ENCODE data around the gene EPHB1.

Gene EPHB1

GRCh38 chr3:135237371-135238143, 442.5 kb downstream of the EPHB1 start:
- Histone ChIP-seq H3K36me3 (ENCODE audit: control insufficient read depth, low read depth, low read length) (no peaks in the 10 kb centered on the region), H3K9ac (ENCODE audit: low read length) (no peak overlapping the region), H3K27ac (ENCODE audit: low read length) (no peak overlapping the region), H3K4me1 (ENCODE audit: control insufficient read depth, low read depth, low read length) (peaks cover 9% of the 10 kb centered on the region), H3K27me3 (ENCODE audit: control insufficient read depth, insufficient read depth, low read length) (no peaks in the 10 kb centered on the region), H3K4me3 (ENCODE audit: low read length) (no peak overlapping the region), H3K9me3 (ENCODE audit: control insufficient read depth, low read depth, low read length) (no peaks in the 10 kb centered on the region)

DNA sequence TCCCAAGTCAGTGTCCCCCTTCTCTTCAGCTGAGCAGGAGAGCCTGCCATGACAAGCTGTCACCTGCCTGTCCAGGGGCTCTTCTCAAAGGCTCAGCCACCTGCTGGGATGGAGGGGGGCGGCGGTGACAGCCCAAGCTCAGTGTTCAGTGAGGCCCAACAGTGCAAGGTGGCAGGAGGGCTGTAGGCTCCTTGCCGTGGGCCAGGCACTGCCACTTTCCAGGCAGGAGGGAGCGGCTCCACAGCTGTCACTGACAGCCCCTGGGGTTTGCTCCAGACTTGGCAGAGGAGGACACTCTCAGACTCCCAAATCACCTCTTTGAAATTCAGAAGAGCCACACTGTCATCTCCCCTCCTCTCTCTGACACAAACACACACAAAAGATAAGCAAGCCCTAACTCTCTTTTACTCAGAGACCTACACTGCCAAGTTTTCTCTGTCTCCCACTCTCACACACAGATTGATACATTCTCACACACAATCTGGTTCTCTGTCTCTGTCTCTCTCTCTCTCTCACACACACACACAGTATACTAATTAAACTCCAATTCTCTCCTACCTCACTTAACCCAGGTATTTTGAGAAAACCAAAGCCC, 443.3 kb downstream of the EPHB1 start:
- Histone ChIP-seq H3K27me3 (ENCODE audit: control insufficient read depth, insufficient read depth, low read length) (no peaks in the 10 kb centered on the region), H3K9me3 (ENCODE audit: control insufficient read depth, low read depth, low read length) (no peaks in the 10 kb centered on the region)

GRCh38 chr3:135238871-135239614, 444.0 kb downstream of the EPHB1 start:
- peaks cover 9% of the 10 kb centered on the region for H3K4me1 ChIP-seq (ENCODE audit: control insufficient read depth, low read depth, low read length)
- no peak overlapping the region for H3K9ac ChIP-seq (ENCODE audit: low read length)
- H3K4me3 ChIP-seq (ENCODE audit: low read length) = no peak overlapping the region
- H3K36me3 ChIP-seq (ENCODE audit: control insufficient read depth, low read depth, low read length) = no peaks in the 10 kb centered on the region
- no peaks in the 10 kb centered on the region for H3K27me3 ChIP-seq (ENCODE audit: control insufficient read depth, insufficient read depth, low read length)
- H3K9me3 ChIP-seq (ENCODE audit: control insufficient read depth, low read depth, low read length) = no peaks in the 10 kb centered on the region
- no peak overlapping the region for H3K27ac ChIP-seq (ENCODE audit: low read length)

More for the DNA sequence above, 443.3 kb downstream of the EPHB1 start:
- peaks cover 9% of the 10 kb centered on the region for H3K4me1 ChIP-seq (ENCODE audit: control insufficient read depth, low read depth, low read length)
- H3K27ac ChIP-seq (ENCODE audit: low read length) = no peak overlapping the region
- H3K36me3 ChIP-seq (ENCODE audit: control insufficient read depth, low read depth, low read length) = no peaks in the 10 kb centered on the region
- H3K4me3 ChIP-seq (ENCODE audit: low read length) = no peak overlapping the region
- no peak overlapping the region for H3K9ac ChIP-seq (ENCODE audit: low read length)

- Histone ChIP-seq H3K9me3 (ENCODE audit: control insufficient read depth, low read depth, low read length) (no peaks in the 10 kb centered on the region), H3K36me3 (ENCODE audit: control insufficient read depth, low read depth, low read length) (no peaks in the 10 kb centered on the region), H3K27me3 (ENCODE audit: control insufficient read depth, insufficient read depth, low read length) (no peaks in the 10 kb centered on the region), H3K4me3 (ENCODE audit: low read length) (no peak overlapping the region), H3K4me1 (ENCODE audit: control insufficient read depth, low read depth, low read length) (peaks cover 9% of the 10 kb centered on the region), H3K27ac (ENCODE audit: low read length) (no peak overlapping the region), H3K9ac (ENCODE audit: low read length) (no peak overlapping the region)
Observed at GRCh38 chr3:135239615-135239884, 444.5 kb downstream of the EPHB1 start.

GRCh38 chr3:135240426-135240825, 445.4 kb downstream of the EPHB1 start:
- Histone ChIP-seq H3K4me3 (ENCODE audit: low read length) (no peak overlapping the region), H3K4me1 (ENCODE audit: control insufficient read depth, low read depth, low read length) (peaks cover 9% of the 10 kb centered on the region)

GRCh38 chr3:135242285-135242684, 447.2 kb downstream of the EPHB1 start:
- Histone ChIP-seq H3K4me1 (ENCODE audit: control insufficient read depth, low read depth, low read length) (peaks cover 9% of the 10 kb centered on the region), H3K9me3 (ENCODE audit: control insufficient read depth, low read depth, low read length) (no peaks in the 10 kb centered on the region), H3K27ac (ENCODE audit: low read length) (no peak overlapping the region), H3K36me3 (ENCODE audit: control insufficient read depth, low read depth, low read length) (no peaks in the 10 kb centered on the region), H3K9ac (ENCODE audit: low read length) (no peak overlapping the region), H3K4me3 (ENCODE audit: low read length) (no peak overlapping the region), H3K27me3 (ENCODE audit: control insufficient read depth, insufficient read depth, low read length) (no peaks in the 10 kb centered on the region)

More at GRCh38 chr3:135240426-135240825, 445.4 kb downstream of the EPHB1 start:
- Histone ChIP-seq H3K27ac (ENCODE audit: low read length) (no peak overlapping the region), H3K27me3 (ENCODE audit: control insufficient read depth, insufficient read depth, low read length) (no peaks in the 10 kb centered on the region), H3K9ac (ENCODE audit: low read length) (no peak overlapping the region), H3K36me3 (ENCODE audit: control insufficient read depth, low read depth, low read length) (no peaks in the 10 kb centered on the region), H3K9me3 (ENCODE audit: control insufficient read depth, low read depth, low read length) (no peaks in the 10 kb centered on the region)

GRCh38 chr3:135243616-135244015, 448.6 kb downstream of the EPHB1 start:
- Histone ChIP-seq H3K4me3 (ENCODE audit: low read length) (no peak overlapping the region), H3K36me3 (ENCODE audit: control insufficient read depth, low read depth, low read length) (no peaks in the 10 kb centered on the region), H3K27ac (ENCODE audit: low read length) (no peak overlapping the region), H3K9me3 (ENCODE audit: control insufficient read depth, low read depth, low read length) (no peaks in the 10 kb centered on the region), H3K4me1 (ENCODE audit: control insufficient read depth, low read depth, low read length) (peaks cover 6% of the 10 kb centered on the region), H3K27me3 (ENCODE audit: control insufficient read depth, insufficient read depth, low read length) (no peaks in the 10 kb centered on the region), H3K9ac (ENCODE audit: low read length) (no peak overlapping the region)

DNA sequence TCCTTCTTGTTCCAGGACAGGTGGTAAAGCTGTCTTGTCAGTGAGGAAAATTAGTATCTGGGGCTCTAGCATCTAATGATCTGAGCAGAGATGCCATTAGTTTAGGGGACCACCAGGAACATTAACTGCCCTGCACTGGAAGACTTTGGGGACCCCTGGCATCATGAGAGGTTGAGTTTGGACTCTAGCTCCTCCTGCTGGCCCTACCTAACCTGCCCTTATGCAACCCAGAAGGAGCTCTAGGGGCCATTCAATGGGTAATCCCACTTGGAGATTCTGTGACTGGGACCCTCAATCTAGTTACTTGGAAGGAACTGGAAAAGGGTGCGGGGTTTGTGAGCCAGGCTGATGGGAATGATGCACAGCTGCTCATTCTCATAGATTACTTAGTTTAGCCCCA, 451.0 kb downstream of the EPHB1 start:
- no peaks in the 10 kb centered on the region for H3K27me3 ChIP-seq (ENCODE audit: control insufficient read depth, insufficient read depth, low read length)
- peaks cover 6% of the 10 kb centered on the region for H3K4me1 ChIP-seq (ENCODE audit: control insufficient read depth, low read depth, low read length)
- no peaks in the 10 kb centered on the region for H3K36me3 ChIP-seq (ENCODE audit: control insufficient read depth, low read depth, low read length)

GRCh38 chr3:135248213-135248612, 453.2 kb downstream of the EPHB1 start:
- Histone ChIP-seq H3K36me3 (ENCODE audit: control insufficient read depth, low read depth, low read length) (no peaks in the 10 kb centered on the region), H3K4me1 (ENCODE audit: control insufficient read depth, low read depth, low read length) (no peaks in the 10 kb centered on the region), H3K9me3 (ENCODE audit: control insufficient read depth, low read depth, low read length) (no peaks in the 10 kb centered on the region), H3K27me3 (ENCODE audit: control insufficient read depth, insufficient read depth, low read length) (no peaks in the 10 kb centered on the region), H3K9ac (ENCODE audit: low read length) (no peak overlapping the region), H3K27ac (ENCODE audit: low read length) (no peak overlapping the region), H3K4me3 (ENCODE audit: low read length) (no peak overlapping the region)

More for the DNA sequence above, 451.0 kb downstream of the EPHB1 start:
- H3K27ac ChIP-seq (ENCODE audit: low read length) = no peak overlapping the region
- H3K4me3 ChIP-seq (ENCODE audit: low read length) = no peak overlapping the region
- H3K9me3 ChIP-seq (ENCODE audit: control insufficient read depth, low read depth, low read length) = no peaks in the 10 kb centered on the region
- H3K9ac ChIP-seq (ENCODE audit: low read length) = no peak overlapping the region

DNA sequence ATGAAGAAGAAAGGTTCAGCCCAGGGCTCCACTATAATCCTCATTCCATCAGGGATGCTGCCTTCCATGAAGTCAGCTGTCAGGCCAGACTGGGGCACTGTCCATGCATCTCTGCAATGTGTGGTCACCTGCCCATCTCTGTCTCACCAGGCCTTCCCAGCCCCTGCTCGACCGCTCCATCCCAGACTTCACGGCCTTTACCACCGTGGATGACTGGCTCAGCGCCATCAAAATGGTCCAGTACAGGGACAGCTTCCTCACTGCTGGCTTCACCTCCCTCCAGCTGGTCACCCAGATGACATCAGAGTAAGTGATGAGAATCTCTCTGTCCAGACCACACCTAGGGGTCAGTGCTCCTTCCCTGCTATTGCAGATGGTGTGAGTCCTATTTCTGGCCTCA, 454.1 kb downstream of the EPHB1 start:
- Histone ChIP-seq H3K4me1 (ENCODE audit: control insufficient read depth, low read depth, low read length) (no peaks in the 10 kb centered on the region), H3K4me3 (ENCODE audit: low read length) (no peak overlapping the region), H3K27ac (ENCODE audit: low read length) (no peak overlapping the region), H3K9me3 (ENCODE audit: control insufficient read depth, low read depth, low read length) (no peaks in the 10 kb centered on the region), H3K36me3 (ENCODE audit: control insufficient read depth, low read depth, low read length) (no peaks in the 10 kb centered on the region), H3K9ac (ENCODE audit: low read length) (no peak overlapping the region), H3K27me3 (ENCODE audit: control insufficient read depth, insufficient read depth, low read length) (no peaks in the 10 kb centered on the region)

DNA sequence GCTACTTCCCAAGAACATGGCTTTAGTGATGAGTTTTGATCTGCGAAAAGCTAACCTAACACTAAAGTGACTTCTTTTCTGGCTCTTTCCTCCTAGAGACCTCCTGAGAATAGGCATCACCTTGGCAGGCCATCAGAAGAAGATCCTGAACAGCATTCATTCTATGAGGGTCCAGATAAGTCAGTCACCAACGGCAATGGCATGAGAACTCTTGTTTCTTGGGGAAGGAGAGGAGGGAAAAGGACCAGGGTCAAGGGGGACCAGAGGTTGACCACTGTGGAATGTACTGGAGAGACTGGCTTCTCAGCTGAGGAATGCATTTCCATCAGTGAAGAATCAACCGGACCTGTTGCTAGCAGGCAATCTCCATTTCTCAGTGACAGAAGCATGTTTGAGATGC, 463.9 kb downstream of the EPHB1 start:
- no peaks in the 10 kb centered on the region for H3K36me3 ChIP-seq (ENCODE audit: control insufficient read depth, low read depth, low read length)
- no peak overlapping the region for H3K4me3 ChIP-seq (ENCODE audit: low read length)
- peaks cover 21% of the 10 kb centered on the region for H3K4me1 ChIP-seq (ENCODE audit: control insufficient read depth, low read depth, low read length)
- no peak overlapping the region for H3K9ac ChIP-seq (ENCODE audit: low read length)
- no peak overlapping the region for H3K27ac ChIP-seq (ENCODE audit: low read length)
- H3K9me3 ChIP-seq (ENCODE audit: control insufficient read depth, low read depth, low read length) = no peaks in the 10 kb centered on the region
- no peaks in the 10 kb centered on the region for H3K27me3 ChIP-seq (ENCODE audit: control insufficient read depth, insufficient read depth, low read length)
